BLaER1 treated with 17β-estradiol and CSF1 and Interleukin-3, amounts not matched to agents 10 nM and 100 nM (cell line): Measurements from ENCODE around the gene MGRN1.
A peak's percentile ranks its signal among the peaks of the same experiment; 100 is the strongest.
"Not testable (repeated sequence)": the region's sequence is repeated elsewhere in the genome, so short reads cannot be mapped to it uniquely, and the experiment has no call there.

Experiments used
- H3K27ac ChIP-seq, 11 experiments: shearing (Covaris generic); formaldehyde crosslinking; 2 replicates each; pipeline ENCODE4 v1.8.1; 2022
- H3K27me3 ChIP-seq, 11 experiments: shearing (Covaris generic); formaldehyde crosslinking; 2 replicates each; pipeline ENCODE4 v1.8.1; 2022
- H3K36me3 ChIP-seq, 11 experiments: shearing (Covaris generic); formaldehyde crosslinking; 2 replicates each; pipeline ENCODE4 v1.8.1; 2022
- H3K4me1 ChIP-seq, 10 experiments: shearing (Covaris generic); formaldehyde crosslinking; 2 replicates each; pipeline ENCODE4 v1.8.1; 2022
- H3K4me2 ChIP-seq, 11 experiments: shearing (Covaris generic); formaldehyde crosslinking; 2 replicates each; pipeline ENCODE4 v1.8.1; 2022
- H3K4me3 ChIP-seq, 10 experiments: shearing (Covaris generic); formaldehyde crosslinking; 2 replicates each; pipeline ENCODE4 v1.8.1; 2022
- H3K9ac ChIP-seq, 11 experiments: shearing (Covaris generic); formaldehyde crosslinking; 2 replicates each; pipeline ENCODE4 v1.8.1; 2022
- H3K9me3 ChIP-seq, 11 experiments: shearing (Covaris generic); formaldehyde crosslinking; replicated peaks in 1 of 11; 2 replicates each; pipeline ENCODE4 v1.8.1; 2022
- H4K20me1 ChIP-seq, 11 experiments: shearing (Covaris generic); formaldehyde crosslinking; 2 replicates each; pipeline ENCODE4 v1.8.1; 2022
- Cebpa-rat ChIP-seq, 11 experiments: shearing (Covaris generic); IDR thresholded peaks; 2 replicates each; pipeline ENCODE4 v1.8.1; 2022

The MGRN1 gene

DNA sequence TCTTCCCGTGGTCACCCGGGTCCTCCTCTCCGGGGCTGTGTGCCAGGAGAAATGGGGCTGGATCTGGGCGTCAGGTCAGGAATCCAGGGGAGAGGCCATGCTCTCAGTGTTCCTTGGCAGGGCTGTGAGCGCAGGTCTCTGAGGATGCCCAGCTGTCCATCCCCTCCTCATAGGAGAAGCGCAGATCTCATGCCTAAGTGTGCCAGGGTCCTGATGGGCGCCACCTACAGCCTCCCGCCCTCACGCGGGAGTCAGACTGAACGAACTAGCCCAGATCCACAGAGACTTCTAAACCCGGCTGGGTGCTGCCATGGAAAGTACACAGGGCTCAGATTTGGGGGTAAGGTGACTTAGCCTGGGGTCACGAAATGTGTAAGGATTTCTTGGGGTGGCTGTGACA, 24.3 kb downstream of the MGRN1 start:
- Histone ChIP-seq H3K36me3 (peaks cover 57 to 95% (median 84%) of the 10 kb centered on the region in 11 experiments), H3K9me3 (peaks cover 0 to 11% (median 0%) of the 10 kb centered on the region in 11 experiments; a peak in 2 of 22 replicates), H4K20me1 (peaks cover 96 to 99% (median 98%) of the 10 kb centered on the region in 11 experiments), H3K27me3 (peaks cover 0 to 14% (median 0%) of the 10 kb centered on the region in 11 experiments; a peak in 6 of 22 replicates), H3K4me3 (no peak overlapping the region), H3K9ac (no peak overlapping the region), H3K4me2 (0 out of 22 replicates have a peak overlapping the region, but pooled peaks of 2 of the 11 experiments have one; percentile 18 to 79), H3K27ac (no peak overlapping the region), H3K4me1 (peaks cover 24 to 53% (median 48%) of the 10 kb centered on the region in 10 experiments)
- TF ChIP-seq Cebpa-rat (IDR thresholded peaks at IDR 0.05): no peak

DNA sequence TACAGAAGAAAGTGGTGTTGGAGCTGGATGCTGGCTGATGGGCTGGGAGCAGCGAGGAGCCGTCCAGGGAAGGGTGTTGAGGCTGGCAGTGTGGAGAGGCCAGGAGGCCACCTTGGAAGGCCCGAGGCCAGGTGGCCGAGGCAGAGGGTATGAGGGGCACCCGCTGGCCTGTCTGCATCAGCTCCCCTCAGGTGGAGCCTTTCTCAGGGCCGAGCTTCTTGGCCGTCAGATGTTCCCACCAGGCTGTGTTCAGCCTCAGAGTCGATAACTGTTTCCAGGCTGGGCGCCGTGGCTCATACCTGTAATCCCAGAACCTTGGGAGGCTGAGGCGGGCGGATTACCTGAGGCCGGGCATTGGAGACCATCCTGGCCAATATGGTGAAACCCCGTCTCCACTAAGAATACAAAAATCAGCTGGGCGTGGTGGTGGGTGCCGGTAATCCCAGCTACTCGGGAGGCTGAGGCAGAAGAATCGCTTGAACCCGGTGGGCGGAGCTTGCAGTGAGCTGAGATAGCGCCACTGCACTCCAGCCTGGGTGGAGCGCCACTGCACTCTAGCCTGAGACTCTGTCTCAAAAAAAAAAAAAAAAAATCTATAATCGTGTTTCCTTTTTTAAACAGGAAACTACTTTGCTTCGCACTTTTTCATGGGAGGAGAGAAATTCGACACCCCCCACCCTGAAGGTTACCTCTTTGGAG, 25.3 kb downstream of the MGRN1 start:
- peaks cover 98 to 99% (median 99%) of the 10 kb centered on the region in 11 experiments for H4K20me1 ChIP-seq
- H3K27me3 ChIP-seq: peaks cover 0 to 14% (median 0%) of the 10 kb centered on the region in 11 experiments; a peak in 6 of 22 replicates
- TF ChIP-seq Cebpa-rat (IDR thresholded peaks at IDR 0.05): no peak
- no peak overlapping the region for H3K27ac ChIP-seq
- peak overlapping the region; percentile 11 to 94 (median 86); a peak in 19 of 22 replicates for H3K4me2 ChIP-seq
- no peak overlapping the region for H3K9ac ChIP-seq
- H3K9me3 ChIP-seq: peaks cover 0 to 11% (median 0%) of the 10 kb centered on the region in 11 experiments; a peak in 2 of 22 replicates
- H3K36me3 ChIP-seq: peaks cover 62 to 96% (median 85%) of the 10 kb centered on the region in 11 experiments
- peaks cover 24 to 59% (median 57%) of the 10 kb centered on the region in 10 experiments for H3K4me1 ChIP-seq
- no peak overlapping the region for H3K4me3 ChIP-seq

DNA sequence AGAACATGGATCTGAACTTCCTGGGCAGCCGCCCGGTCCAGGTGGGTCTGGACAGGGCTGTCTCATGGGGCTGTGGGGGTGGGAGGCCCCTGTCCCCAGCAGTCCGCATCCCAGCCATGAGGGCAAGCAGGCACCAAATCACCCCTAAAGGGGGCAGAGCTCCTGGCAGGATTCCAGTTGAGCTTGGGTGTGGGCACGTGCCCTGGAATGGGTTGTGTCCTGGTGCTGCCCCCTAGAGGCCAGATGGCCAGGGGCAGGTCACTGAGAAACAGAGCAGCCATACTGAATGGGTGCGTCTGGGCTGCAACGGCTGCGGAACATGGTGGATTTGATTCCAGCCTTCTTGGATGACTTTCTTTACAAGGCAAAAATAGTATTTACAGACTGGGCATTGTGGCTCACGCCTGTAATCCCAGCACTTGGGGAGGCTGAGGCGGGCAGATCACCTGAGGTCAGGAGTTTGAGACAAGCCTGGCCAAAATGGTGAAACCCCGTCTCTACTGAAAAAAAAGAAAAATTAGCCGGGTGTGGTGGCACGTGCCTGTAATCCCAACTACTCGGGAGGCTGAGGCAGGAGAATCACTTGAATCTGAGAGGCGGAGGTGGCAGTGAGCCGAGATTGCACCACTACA, 25.9 kb downstream of the MGRN1 start:
- Histone ChIP-seq H3K36me3 (peaks cover 69 to 97% (median 88%) of the 10 kb centered on the region in 11 experiments), H3K9me3 (peaks cover 0 to 11% (median 0%) of the 10 kb centered on the region in 11 experiments; a peak in 2 of 22 replicates), H3K27me3 (peaks cover 0 to 14% (median 0%) of the 10 kb centered on the region in 11 experiments; a peak in 6 of 22 replicates), H3K4me1 (peaks cover 31 to 66% (median 64%) of the 10 kb centered on the region in 10 experiments), H3K9ac (0 out of 22 replicates have a peak overlapping the region, but pooled peaks of 1 of the 11 experiments have one; percentile 19), H3K4me2 (peak overlapping the region; percentile 32 to 94 (median 86); a peak in 21 of 22 replicates), H4K20me1 (peaks cover 99 to 100% (median 100%) of the 10 kb centered on the region in 11 experiments)
- H3K4me3 ChIP-seq, H3K27ac ChIP-seq: not testable (repeated sequence)

DNA sequence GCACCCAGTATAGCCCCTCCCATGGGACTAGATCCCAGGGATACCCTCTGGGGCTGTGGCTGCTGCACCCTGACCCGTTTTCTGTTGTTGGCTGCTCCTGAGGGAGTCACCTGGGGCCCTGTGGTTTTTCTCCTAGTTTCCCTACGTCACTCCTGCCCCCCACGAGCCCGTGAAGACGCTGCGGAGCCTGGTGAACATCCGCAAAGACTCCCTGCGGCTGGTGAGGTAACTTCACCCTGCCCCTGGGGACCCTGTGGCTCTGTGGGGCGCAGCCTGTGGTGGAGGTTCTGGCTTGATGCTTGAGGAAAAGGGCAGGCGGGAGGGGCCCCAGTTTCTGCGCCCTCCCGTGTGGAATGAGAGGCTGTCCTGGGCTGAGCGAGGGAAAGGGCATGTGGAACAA, 27.2 kb downstream of the MGRN1 start:
- Histone ChIP-seq H3K27ac (peak overlapping the region in 4 of 11 experiments; percentile 12 to 35 (median 26); a peak in 3 of 22 replicates), H3K36me3 (peaks cover 63 to 97% (median 88%) of the 10 kb centered on the region in 11 experiments), H3K27me3 (peaks cover 0 to 14% (median 0%) of the 10 kb centered on the region in 11 experiments; a peak in 6 of 22 replicates), H3K4me2 (peak overlapping the region; percentile 32 to 94 (median 86)), H3K9me3 (peaks cover 0 to 11% (median 0%) of the 10 kb centered on the region in 11 experiments; a peak in 2 of 22 replicates), H4K20me1 (peaks cover 98 to 100% (median 100%) of the 10 kb centered on the region in 11 experiments), H3K9ac (peak overlapping the region in 8 of 11 experiments; percentile 4 to 40 (median 14); a peak in 10 of 22 replicates), H3K4me1 (peaks cover 33 to 78% (median 74%) of the 10 kb centered on the region in 10 experiments), H3K4me3 (peak overlapping the region in 3 of 10 experiments; percentile 2 to 43 (median 40); a peak in 5 of 20 replicates)
- TF ChIP-seq Cebpa-rat (IDR thresholded peaks at IDR 0.05): peak in 1 of 11 experiments; percentile 21; a peak in 1 of 22 replicates

DNA sequence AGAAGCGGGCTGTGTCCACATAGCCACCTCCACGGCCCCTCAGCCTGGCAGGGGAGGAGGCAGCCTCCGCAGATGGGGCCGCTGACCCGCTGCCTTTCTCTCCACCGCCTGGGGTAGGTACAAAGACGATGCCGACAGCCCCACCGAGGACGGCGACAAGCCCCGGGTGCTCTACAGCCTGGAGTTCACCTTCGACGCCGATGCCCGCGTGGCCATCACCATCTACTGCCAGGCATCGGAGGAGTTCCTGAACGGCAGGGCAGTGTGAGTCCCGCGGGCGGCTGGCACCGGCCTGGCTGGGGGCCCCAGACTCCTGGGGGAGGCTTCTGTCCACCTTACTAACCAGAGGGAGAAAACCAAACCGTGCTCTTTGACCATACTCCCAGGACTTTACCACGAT, 27.9 kb downstream of the MGRN1 start:
- Histone ChIP-seq H3K27ac (peak overlapping the region in 3 of 11 experiments; percentile 12 to 35 (median 31); a peak in 7 of 22 replicates), H3K9me3 (peaks cover 0 to 8% (median 0%) of the 10 kb centered on the region in 11 experiments; a peak in 1 of 22 replicates), H3K4me1 (peaks cover 33 to 86% (median 81%) of the 10 kb centered on the region in 10 experiments), H3K27me3 (peaks cover 0 to 14% (median 0%) of the 10 kb centered on the region in 11 experiments; a peak in 6 of 22 replicates), H3K4me2 (peak overlapping the region in 9 of 11 experiments; percentile 79 to 94 (median 87); a peak in 17 of 22 replicates), H3K9ac (peak overlapping the region in 7 of 11 experiments; percentile 4 to 38 (median 18); a peak in 8 of 22 replicates), H3K4me3 (peak overlapping the region in 3 of 10 experiments; percentile 2 to 43 (median 40); a peak in 1 of 20 replicates), H3K36me3 (peaks cover 63 to 97% (median 88%) of the 10 kb centered on the region in 11 experiments), H4K20me1 (peaks cover 98 to 100% (median 100%) of the 10 kb centered on the region in 11 experiments)
- no peak for TF ChIP-seq Cebpa-rat (IDR thresholded peaks at IDR 0.05)

DNA sequence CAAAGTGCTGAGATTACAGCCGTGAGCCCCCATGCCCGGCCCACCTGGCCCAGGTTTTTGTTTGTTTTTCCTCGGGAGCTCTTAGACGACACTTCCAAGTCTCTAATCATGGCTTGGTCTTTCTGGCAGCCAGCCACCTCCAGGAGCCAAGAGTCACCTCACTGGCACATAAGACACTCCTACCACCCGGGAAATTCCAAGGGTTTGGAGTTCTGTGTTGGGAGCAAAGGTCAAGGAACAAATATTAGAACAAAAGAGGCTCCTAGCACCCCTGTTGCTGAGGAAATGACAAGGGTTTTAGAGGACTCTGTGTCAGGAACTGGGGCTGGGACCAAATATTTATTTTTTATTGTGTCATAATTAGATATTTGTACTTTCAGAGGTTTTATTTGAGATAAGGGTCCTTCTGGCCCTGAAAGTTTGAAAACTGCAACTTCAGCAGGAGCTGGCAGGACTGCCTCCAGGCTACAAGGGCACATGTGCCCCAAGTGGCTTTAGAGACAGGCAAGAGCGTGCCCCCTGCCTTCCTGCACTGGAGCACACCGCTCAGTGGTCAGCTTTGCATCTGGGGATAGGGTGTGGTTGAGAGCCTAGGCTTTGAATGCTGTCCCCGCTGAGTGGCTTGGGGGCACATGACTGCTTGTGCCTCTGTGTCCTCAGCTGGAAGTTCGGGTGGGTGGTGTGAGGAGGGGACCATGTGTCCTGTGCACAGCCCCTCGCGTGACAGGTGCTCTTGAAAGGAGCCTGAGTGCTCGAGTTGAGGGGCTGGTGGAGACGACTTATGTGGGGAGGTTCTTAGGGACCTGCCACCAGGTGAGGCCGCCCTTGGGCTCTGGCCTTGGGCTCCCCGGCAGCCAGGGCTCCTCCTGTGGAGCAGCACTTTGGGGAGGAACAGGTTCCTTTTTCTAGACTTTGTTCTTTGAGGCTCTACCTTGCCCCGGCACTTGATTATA, 29.7 kb downstream of the MGRN1 start:
- H3K36me3 ChIP-seq: peaks cover 76 to 99% (median 96%) of the 10 kb centered on the region in 11 experiments
- peaks cover 84 to 100% (median 98%) of the 10 kb centered on the region in 11 experiments for H4K20me1 ChIP-seq
- peaks cover 0 to 14% (median 0%) of the 10 kb centered on the region in 11 experiments; a peak in 6 of 22 replicates for H3K27me3 ChIP-seq
- peak overlapping the region in 2 of 11 experiments; percentile 22 to 28; a peak in 1 of 22 replicates for H3K9ac ChIP-seq
- H3K4me3 ChIP-seq: no peak overlapping the region
- peaks cover 44 to 96% (median 93%) of the 10 kb centered on the region in 10 experiments for H3K4me1 ChIP-seq
- no peak for TF ChIP-seq Cebpa-rat (IDR thresholded peaks at IDR 0.05)
- no peak overlapping the region for H3K27ac ChIP-seq
- peak overlapping the region in 8 of 11 experiments; percentile 33 to 94 (median 86); a peak in 10 of 22 replicates for H3K4me2 ChIP-seq
- H3K9me3 ChIP-seq: no peaks in the 10 kb centered on the region

DNA sequence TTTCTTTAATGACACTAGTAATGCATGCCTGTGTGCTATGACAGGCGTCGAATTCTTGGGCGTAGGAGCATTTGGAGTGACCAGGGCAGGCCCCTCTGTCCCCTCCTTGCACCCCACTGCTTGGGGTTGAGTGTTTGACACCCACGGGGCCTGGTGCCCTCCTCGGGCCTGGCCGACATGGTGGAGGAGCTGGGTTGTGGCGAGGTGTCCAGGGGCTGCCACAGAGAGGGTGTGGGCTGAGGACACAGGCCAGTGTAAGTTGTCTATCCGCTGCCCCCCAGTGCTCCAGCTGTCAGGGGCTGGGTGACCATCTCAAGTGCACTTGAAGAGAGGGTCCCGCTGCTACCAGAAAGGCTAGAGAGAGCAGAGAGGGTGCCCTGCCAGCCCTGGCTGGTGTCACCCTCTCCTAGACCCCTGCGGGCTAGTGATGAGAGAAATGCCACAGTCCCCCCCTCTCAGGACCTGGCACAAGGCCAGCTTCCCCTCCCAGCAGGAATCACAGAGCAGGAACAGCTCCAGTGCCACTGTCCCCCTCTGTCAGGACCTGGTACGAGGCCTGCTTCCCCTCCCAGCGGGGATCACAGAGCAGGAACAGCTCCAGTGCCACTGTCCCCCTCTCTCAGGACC, 30.5 kb downstream of the MGRN1 start:
- Histone ChIP-seq H4K20me1 (peaks cover 84 to 100% (median 98%) of the 10 kb centered on the region in 11 experiments), H3K9me3 (no peaks in the 10 kb centered on the region), H3K4me2 (peak overlapping the region in 8 of 11 experiments; percentile 32 to 83 (median 58); a peak in 16 of 22 replicates), H3K9ac (peak overlapping the region in 5 of 11 experiments; percentile 6 to 28 (median 13); a peak in 1 of 22 replicates), H3K36me3 (peaks cover 71 to 100% (median 97%) of the 10 kb centered on the region in 11 experiments), H3K27ac (no peak overlapping the region; a peak in 1 of 22 replicates), H3K4me3 (no peak overlapping the region), H3K4me1 (peaks cover 45 to 96% (median 93%) of the 10 kb centered on the region in 10 experiments), H3K27me3 (peaks cover 0 to 14% (median 0%) of the 10 kb centered on the region in 11 experiments; a peak in 6 of 22 replicates)
- TF ChIP-seq Cebpa-rat (IDR thresholded peaks at IDR 0.05): no peak
